Right lobe of liver (tissue), 4 donors: ENCODE measurements around the gene RNASEH2B.

Experiments used
- POLR2A ChIP-seq: fragments of 450-650 bp; IDR thresholded peaks from one replicate; pipeline ENCODE4 v1.6.1; 2017; ENCODE audit warnings: antibody characterized with exemption, mild to moderate bottlenecking
- TF ChIP-seq, protein P1 (sequence below), 4 donors: fragments of 200-600 bp in 3 of 4; fragments of 450-650 bp in 1 of 4; IDR thresholded peaks; one replicate each; pipeline versions ENCODE4 v1.5.1 to v1.8.0; 2016 to 2022; ENCODE audit warnings: antibody characterized with exemption in 4 of 4, mild to moderate bottlenecking in 2 of 4
- donor health status: DM: no; HTN: no; CAD: no.
- donor health status: DM: no; HTN: no; CAD: no.
- donor health status: DM: no; HTN: yes; CAD: no.

DNA sequence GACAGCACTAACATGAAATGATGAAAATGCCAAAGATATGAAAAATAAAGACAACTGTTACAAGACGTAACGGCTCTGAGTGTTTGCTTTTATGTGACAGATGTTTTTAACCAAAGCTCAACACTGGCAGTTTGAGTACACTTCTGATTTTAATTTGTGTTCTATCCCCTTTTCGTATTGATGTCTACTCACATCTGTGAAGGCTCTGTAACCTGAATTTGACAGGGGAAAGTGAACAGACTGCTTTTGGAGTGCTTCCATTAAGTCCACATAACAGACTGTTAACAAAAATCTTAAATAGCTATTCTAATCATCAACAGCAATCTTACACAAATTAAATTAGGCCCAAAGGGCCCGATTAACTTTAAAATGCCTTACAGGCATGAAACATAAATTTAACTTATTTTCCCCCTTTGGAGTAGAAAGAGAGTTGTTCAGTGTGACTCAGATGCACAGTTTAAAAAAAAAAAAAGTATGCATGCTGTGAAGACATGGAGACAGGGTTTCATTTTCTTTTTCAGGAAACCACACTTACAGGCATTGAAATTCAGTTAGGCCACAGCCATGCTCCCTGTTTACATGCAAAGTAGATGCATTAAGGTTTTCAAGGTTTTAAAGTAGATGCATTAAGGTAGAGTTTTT, 16.3 kb upstream of the RNASEH2B start:
- TF ChIP-seq, protein P1, sequence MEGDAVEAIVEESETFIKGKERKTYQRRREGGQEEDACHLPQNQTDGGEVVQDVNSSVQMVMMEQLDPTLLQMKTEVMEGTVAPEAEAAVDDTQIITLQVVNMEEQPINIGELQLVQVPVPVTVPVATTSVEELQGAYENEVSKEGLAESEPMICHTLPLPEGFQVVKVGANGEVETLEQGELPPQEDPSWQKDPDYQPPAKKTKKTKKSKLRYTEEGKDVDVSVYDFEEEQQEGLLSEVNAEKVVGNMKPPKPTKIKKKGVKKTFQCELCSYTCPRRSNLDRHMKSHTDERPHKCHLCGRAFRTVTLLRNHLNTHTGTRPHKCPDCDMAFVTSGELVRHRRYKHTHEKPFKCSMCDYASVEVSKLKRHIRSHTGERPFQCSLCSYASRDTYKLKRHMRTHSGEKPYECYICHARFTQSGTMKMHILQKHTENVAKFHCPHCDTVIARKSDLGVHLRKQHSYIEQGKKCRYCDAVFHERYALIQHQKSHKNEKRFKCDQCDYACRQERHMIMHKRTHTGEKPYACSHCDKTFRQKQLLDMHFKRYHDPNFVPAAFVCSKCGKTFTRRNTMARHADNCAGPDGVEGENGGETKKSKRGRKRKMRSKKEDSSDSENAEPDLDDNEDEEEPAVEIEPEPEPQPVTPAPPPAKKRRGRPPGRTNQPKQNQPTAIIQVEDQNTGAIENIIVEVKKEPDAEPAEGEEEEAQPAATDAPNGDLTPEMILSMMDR (IDR thresholded peaks at IDR 0.05) = no peak
- no peak for TF ChIP-seq POLR2A
